A549 treated with GW870086 at 1 μM for 4 hours (cell line): ENCODE measurements around the gene WFDC1. TPM values are rescaled to one million over a fixed set of nuclear protein-coding genes. Genes with fewer than 3 reads are reported as not detected.

Source experiments
- total RNA-seq: library from RNA; stranded (reverse); fragments of 200-300 nt; extraction: Qiagen RNA extraction; gene quantifications from 5 replicates; pipeline ENCODE4 v1.2.3, GENCODE V29; 2022; ENCODE audit warnings: low read depth

The WFDC1 gene, protein sequence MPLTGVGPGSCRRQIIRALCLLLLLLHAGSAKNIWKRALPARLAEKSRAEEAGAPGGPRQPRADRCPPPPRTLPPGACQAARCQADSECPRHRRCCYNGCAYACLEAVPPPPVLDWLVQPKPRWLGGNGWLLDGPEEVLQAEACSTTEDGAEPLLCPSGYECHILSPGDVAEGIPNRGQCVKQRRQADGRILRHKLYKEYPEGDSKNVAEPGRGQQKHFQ
- total RNA-seq, result 0.22 TPM in 1 of 5 replicates, not detected in the others

DNA sequence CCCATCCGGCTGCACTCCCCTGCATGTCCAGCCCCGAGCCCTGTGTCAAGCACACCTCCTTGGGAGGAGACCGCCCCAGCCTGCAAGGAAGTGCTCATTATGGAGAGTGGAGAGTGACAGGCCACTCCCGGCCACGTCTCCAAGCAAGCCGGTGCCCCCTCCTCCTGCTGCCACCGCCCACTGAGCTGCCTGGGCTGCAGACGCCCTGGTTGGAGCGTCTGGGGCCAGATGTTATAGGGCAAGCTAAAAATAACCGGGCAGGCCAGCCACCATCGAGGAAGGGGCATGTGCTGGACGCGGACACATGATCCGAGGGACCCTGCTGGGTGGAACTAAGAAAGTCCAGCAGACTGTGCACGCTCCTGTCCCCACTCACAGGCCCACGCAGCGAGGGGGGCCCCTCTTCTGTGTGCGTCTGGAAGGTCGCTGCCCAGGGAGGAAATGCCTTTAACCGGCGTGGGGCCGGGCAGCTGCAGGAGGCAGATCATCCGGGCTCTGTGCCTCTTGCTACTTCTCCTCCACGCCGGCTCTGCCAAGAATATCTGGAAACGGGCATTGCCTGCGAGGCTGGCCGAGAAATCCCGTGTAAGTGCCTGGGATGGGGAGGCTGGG is at the start of gene WFDC1:
Gene WFDC1 (plus strand): TSS at position 348 of the 612 bp plus-strand sequence. CDS start 94 bp downstream, at position 442.

DNA sequence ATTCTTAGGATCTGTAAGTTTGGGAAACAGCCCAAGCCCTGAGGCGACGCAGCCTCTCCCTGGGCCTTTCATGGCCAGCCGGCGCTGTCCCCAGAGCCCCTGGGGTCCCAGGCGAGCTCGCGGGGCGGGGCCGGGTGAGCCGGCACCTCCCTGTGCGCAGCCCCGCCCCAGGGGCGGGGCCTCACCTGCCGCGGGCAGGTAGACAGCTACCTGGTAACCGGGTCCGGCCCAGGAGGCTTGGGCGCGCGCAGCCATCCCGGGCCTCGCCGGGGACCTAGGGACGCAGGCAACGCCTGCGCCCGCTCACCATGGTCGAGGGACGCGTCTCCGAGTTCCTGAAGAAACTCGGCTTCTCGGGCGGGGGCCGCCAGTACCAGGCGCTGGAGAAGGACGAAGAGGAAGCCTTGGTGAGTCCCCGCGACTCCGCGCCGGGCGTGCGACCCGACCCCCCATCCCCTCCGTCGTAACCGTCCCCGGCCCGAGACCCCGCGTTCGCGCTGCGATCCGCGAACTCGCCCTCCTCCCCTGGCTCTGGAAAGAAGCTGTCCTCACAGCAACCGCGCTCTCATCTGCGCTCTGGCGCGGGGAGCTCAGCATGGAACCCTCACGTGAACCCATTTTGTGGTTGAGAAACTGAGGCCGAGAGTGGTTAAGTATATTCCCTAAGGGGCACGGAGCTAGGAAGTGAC is 73.8 kb downstream of the WFDC1 start, which contains the start of gene ATP2C2:
Gene ATP2C2 (plus strand): TSS at position 231 of the 689 bp plus-strand sequence. CDS start 78 bp downstream, at position 309.

Other genes with a start within 250 kb of the WFDC1 start
- gene MBTPS1, start 177.9 kb upstream of the WFDC1 start, total RNA-seq, result 38.7 to 46.5 TPM (median 43.8 TPM) in 5 replicates
- gene HSDL1, start 149.7 kb upstream of the WFDC1 start, total RNA-seq, result 16.9 to 19.1 TPM (median 18.7 TPM) in 5 replicates
- gene DNAAF1, start 149.6 kb upstream of the WFDC1 start, total RNA-seq, result 0.21 to 0.47 TPM (median 0.43 TPM) in 5 replicates
- gene TAF1C, start 107.8 kb upstream of the WFDC1 start, total RNA-seq, result 22.1 to 32.2 TPM (median 28.7 TPM) in 5 replicates
- not detected in 5 replicates for gene ADAD2, start 103.7 kb upstream of the WFDC1 start, total RNA-seq
- gene KCNG4, start 54.9 kb upstream of the WFDC1 start, total RNA-seq, result not detected in 5 replicates
- 0.09 to 0.27 TPM (median 0.22 TPM) in 5 replicates for gene ATP2C2, start 73.7 kb downstream of the WFDC1 start, total RNA-seq
- 45.6 to 61.1 TPM (median 56.8 TPM) in 5 replicates for gene MEAK7, start 209.8 kb downstream of the WFDC1 start, total RNA-seq